AG04449 (cell line): Measurements from ENCODE around the gene SLC38A2.

ENCODE experiments used
- CTCF ChIA-PET: fragments of 350-600 bp; formaldehyde crosslinking; extraction: SDS; loops from one replicate; lab custom pipeline; 2021; ENCODE audit warnings: antibody characterized with exemption; lab: Yijun Ruan, JAX
- POLR2A ChIA-PET: fragments of 400-600, 350-600 bp; formaldehyde crosslinking; extraction: SDS; loops from one replicate; lab custom pipeline; 2020; ENCODE audit warnings: antibody characterized with exemption, inconsistent platforms; lab: Yijun Ruan, JAX
- DNase-seq: peaks from one replicate; pipeline ENCODE4 v3.0.0-alpha.2; 2010; ENCODE audit warnings: low read depth, low spot score
- H3K4me3 ChIP-seq: 2 replicates; pipeline ENCODE4 v1.5.1; 2011; ENCODE audit warnings: low read depth, mild to moderate bottlenecking, control low read depth, low read length
- TF ChIP-seq, protein P1 (sequence below): IDR thresholded peaks from one replicate; pipeline ENCODE4 v1.5.1; 2011; ENCODE audit warnings: mild to moderate bottlenecking, moderate library complexity, low read length, control low read depth, inconsistent platforms; ENCODE audit not compliant: insufficient read depth; ENCODE audit errors: missing control alignments

SLC38A2 gene

DNA sequence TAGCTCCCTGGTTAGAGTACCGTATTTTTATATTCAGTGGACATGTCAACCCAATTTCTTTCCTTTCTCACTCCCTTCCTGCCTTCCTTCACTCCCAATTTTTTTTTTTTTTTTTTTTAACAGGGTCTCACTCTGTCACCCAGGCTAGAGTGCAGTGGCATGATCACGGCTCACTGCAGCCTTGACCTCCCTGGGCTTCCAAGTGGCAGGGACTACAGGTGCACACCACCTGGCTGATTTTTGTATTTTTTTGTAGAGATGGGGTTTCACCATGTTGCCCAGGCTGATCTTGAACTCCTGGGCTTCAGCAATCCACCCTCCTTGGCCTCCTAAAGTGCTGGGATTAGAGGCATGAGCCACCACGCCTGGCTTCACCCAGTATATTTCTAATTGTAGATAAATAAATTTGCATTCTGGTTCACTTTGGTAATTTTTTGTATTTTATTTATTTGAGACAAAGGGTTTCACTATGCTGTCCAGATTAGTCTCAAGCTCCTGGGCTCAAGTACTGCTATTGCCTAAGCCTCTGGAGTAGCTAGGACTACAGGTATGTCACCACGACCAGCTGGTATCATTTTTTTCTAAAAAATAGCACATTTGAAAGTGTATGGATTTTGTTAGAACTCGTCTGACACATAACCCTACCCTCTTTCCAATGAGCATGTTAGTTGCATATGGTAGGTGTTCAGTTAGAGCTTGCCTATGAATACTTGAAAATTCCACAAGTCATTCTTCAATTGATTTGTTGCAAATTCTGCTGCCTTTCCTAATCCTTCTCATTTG lies 15.7 kb downstream of the SLC38A2 start:
- H3K4me3 ChIP-seq = no peak overlapping the region
- DNase-seq = peak; percentile 59
- POLR2A ChIA-PET = interaction anchor here (0.6 to 2.0 kb wide), 13 partner anchors 8 to 570 kb away, joined by 3 to 11 read pairs (median 4); no protein-coding TSS in a partner anchor
- TF ChIP-seq, protein P1, sequence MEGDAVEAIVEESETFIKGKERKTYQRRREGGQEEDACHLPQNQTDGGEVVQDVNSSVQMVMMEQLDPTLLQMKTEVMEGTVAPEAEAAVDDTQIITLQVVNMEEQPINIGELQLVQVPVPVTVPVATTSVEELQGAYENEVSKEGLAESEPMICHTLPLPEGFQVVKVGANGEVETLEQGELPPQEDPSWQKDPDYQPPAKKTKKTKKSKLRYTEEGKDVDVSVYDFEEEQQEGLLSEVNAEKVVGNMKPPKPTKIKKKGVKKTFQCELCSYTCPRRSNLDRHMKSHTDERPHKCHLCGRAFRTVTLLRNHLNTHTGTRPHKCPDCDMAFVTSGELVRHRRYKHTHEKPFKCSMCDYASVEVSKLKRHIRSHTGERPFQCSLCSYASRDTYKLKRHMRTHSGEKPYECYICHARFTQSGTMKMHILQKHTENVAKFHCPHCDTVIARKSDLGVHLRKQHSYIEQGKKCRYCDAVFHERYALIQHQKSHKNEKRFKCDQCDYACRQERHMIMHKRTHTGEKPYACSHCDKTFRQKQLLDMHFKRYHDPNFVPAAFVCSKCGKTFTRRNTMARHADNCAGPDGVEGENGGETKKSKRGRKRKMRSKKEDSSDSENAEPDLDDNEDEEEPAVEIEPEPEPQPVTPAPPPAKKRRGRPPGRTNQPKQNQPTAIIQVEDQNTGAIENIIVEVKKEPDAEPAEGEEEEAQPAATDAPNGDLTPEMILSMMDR = no peak
- CTCF ChIA-PET = interaction anchor here (0.7 to 2.4 kb wide), 5 partner anchors 14 to 578 kb away, joined by 3 to 11 read pairs (median 4); no protein-coding TSS in a partner anchor

- ChIA-PET CTCF (interaction anchor here (1.3 to 2.4 kb wide), 2 partner anchors 12 to 20 kb away, joined by 3 to 7 read pairs; no protein-coding TSS in a partner anchor), POLR2A (no interaction called here)
- TF ChIP-seq, protein P1 = no peak
- H3K4me3 ChIP-seq = no peak overlapping the region
- DNase-seq = no peak
These were observed 17.8 kb downstream of the SLC38A2 start for GRCh38 chr12:46354802-46355199.

DNA sequence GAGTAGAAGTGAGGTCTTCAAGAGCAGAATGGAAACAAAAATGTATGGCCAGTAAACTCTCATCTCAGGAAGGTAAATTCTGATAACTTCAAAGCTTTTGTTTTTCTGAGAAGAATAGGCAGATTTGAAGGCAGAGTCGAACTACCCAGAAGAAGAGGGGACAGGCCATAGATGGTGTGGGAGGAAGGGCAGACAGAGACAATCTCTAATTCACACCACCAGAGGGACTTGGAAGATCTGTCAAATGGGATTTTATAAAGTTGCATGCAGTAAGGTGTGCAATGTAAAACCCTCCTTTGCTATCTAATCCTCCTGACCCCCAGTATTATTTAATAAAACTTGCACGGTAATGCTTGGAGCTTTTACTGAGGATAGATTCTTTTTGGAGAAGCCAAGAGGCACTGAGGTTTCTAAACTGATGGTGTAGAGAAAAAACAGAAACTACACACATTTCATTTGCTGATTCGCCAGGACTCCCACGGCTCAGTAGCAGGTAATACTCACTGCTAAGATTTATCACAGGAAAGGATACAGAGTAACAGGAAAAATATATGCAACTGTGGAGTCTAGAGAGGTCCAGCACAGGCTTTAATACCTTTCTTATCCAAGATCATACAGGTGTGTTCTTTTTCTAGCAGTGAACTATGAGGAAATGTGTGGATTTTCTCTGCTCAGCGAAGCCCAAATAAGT lies 18.3 kb downstream of the SLC38A2 start:
- TF ChIP-seq, protein P1 = no peak
- ChIA-PET POLR2A (no interaction called here), CTCF (interaction anchor here (0.9 to 2.4 kb wide), 4 partner anchors 11 to 229 kb away, joined by 3 to 7 read pairs (median 5); no protein-coding TSS in a partner anchor)
- DNase-seq = no peak
- H3K4me3 ChIP-seq = no peak overlapping the region

DNA sequence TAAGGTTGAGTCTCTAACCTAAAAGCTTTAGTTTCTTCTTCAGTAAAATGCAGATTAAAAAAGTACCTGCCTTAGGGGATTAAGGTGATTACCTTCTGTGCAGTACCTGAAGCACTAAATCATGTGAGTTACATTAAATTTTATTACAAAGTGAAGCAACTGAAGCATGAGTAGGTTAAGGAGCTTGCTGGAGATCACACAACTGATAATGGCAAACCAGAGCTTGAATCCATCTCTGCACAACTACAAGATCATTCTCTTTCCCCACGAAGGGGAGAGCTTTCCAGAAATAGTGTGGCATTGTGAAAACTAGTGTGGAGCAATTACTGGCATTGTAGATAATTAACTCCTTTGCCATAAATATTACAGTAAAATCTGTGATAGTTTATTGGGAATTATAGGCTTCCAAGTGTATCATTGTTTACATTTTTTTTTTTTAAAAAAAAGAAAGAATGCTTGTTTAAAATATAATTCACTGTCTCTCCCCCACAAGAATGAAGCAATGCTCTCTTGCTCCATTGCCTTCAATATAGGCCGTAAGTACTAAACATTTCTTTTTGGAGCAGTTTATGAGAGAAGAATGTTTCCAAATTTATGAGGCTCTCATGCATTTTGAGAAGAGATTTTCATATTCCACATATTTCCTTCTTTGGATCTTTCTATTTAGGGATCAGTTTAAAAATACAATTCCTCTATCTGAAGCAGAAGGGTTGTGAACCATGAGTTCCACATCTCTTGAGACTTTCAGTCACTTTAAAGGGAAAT lies 20.5 kb downstream of the SLC38A2 start:
- CTCF ChIA-PET = no interaction called here
- TF ChIP-seq, protein P1 = no peak
- H3K4me3 ChIP-seq = no peak overlapping the region
- POLR2A ChIA-PET = no interaction called here
- DNase-seq = no peak

DNA sequence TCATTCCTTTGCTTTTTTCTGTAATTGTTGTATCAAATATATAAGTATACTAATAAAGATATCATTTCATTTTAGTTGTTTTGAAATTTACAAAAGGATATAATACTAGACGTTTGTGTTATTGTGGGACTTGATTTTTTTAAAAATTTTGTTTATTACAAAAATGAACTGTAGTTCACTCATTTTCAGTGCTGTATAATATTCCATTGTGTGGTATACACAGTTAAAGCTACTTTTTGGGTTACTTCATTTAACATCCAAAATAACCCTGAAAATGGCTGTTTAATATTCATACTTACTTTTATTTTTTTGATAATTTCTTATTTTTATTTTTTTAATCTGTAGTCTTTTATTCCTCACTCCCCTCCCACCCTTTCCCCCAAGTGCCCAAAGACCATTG lies 21.4 kb downstream of the SLC38A2 start:
- ChIA-PET POLR2A (no interaction called here), CTCF (no interaction called here)
- no peak overlapping the region for H3K4me3 ChIP-seq
- TF ChIP-seq, protein P1 = no peak
- DNase-seq = no peak

GRCh38 chr12:46349253-46349652 lies 23.3 kb downstream of the SLC38A2 start:
- TF ChIP-seq, protein P1 = no peak
- ChIA-PET POLR2A (no interaction called here), CTCF (no interaction called here)
- no peak overlapping the region for H3K4me3 ChIP-seq
- DNase-seq = no peak
